SK-N-SH (cell line): ENCODE results near the gene CD5L. TPM values are rescaled to one million over a fixed set of nuclear protein-coding genes. Genes with fewer than 3 reads are reported as not detected.

ENCODE experiments used
- CTCF ChIA-PET: fragments of 300-600, 350-600 bp; formaldehyde crosslinking; extraction: SDS; loops from one replicate; lab custom pipeline; 2021; lab: Yijun Ruan, JAX
- POLR2A ChIA-PET: fragments of 350-600 bp; sonication (Branson Sonifier 250); formaldehyde crosslinking; extraction: SDS; loops from one replicate; lab custom pipeline; 2020; ENCODE audit warnings: antibody characterized with exemption, inconsistent platforms; lab: Yijun Ruan, JAX
- DNase-seq: peaks from one replicate; pipeline ENCODE4 v3.0.0; 2012
- H2AFZ ChIP-seq: fragments of 200-600 bp; sonication (generic); 2 replicates; pipeline ENCODE4 v1.8.1; 2016; ENCODE audit warnings: antibody characterized with exemption, mild to moderate bottlenecking, low read depth
- H3F3A ChIP-seq: fragments of 200-600 bp; sonication (generic); replicated peaks from 2 replicates; pipeline ENCODE3; 2016; ENCODE audit warnings: antibody characterized with exemption, mild to moderate bottlenecking; ENCODE audit not compliant: insufficient read depth
- H3K27ac ChIP-seq, 2 experiments: fragments of 200-500 bp in 1 of 2; fragments of 200-600 bp in 1 of 2; sonication (Bioruptor generic) in 1 of 2; sonication (generic), shearing (Covaris generic) in 1 of 2; 2 replicates each; pipeline versions ENCODE4 v1.5.1 to v1.6.1; 2014 to 2016; ENCODE audit warnings: low read depth in 2 of 2, inconsistent platforms in 1 of 2, low read length in 1 of 2, mild to moderate bottlenecking in 1 of 2, mixed read lengths in 1 of 2
- H3K27me3 ChIP-seq: fragments of 200-600 bp; sonication (generic), shearing (Covaris generic); 2 replicates; pipeline ENCODE4 v1.6.1; 2016; ENCODE audit warnings: mixed run types; ENCODE audit not compliant: insufficient read depth
- H3K36me3 ChIP-seq, 2 experiments: fragments of 200-500 bp in 1 of 2; fragments of 200-600 bp in 1 of 2; sonication (Bioruptor generic) in 1 of 2; sonication (generic) in 1 of 2; replicated peaks in 1 of 2; 2 replicates each; pipeline versions ENCODE3 to v1.5.1; 2014 to 2016; ENCODE audit warnings: low read length in 1 of 2, mild to moderate bottlenecking in 1 of 2; ENCODE audit not compliant: insufficient read depth in 2 of 2, control insufficient read depth in 1 of 2
- H3K4me1 ChIP-seq, 2 experiments: fragments of 200-500 bp in 1 of 2; fragments of 200-600 bp in 1 of 2; sonication (Bioruptor generic) in 1 of 2; sonication (generic), shearing (Covaris generic) in 1 of 2; 2 replicates each; pipeline versions ENCODE4 v1.5.1 to v1.6.1; 2014 to 2016; ENCODE audit warnings: low read depth in 1 of 2, low read length in 1 of 2, mixed run types in 1 of 2; ENCODE audit not compliant: insufficient read depth in 2 of 2, control insufficient read depth in 1 of 2
- H3K4me2 ChIP-seq: fragments of 200-600 bp; sonication (generic), shearing (Covaris generic); 2 replicates; pipeline ENCODE4 v1.6.1; 2017; ENCODE audit warnings: mixed run types
- H3K4me3 ChIP-seq, 2 experiments: fragments of 200-500 bp in 1 of 2; fragments of 200-600 bp in 1 of 2; sonication (Bioruptor generic) in 1 of 2; sonication (generic), shearing (Covaris generic) in 1 of 2; 2 replicates each; pipeline versions ENCODE4 v1.5.1 to v1.8.1; 2014 to 2016; ENCODE audit warnings: low read depth in 2 of 2, inconsistent platforms in 1 of 2, low read length in 1 of 2, mild to moderate bottlenecking in 1 of 2, mixed read lengths in 1 of 2, moderate library complexity in 1 of 2
- H3K79me2 ChIP-seq: fragments of 200-600 bp; sonication (generic); 2 replicates; pipeline ENCODE4 v1.8.1; 2017; ENCODE audit warnings: mild to moderate bottlenecking; ENCODE audit not compliant: insufficient read depth
- H3K9ac ChIP-seq: fragments of 200-600 bp; sonication (generic); 2 replicates; pipeline ENCODE4 v1.6.1; 2017; ENCODE audit warnings: mixed run types
- H3K9me2 ChIP-seq: fragments of 200-600 bp; sonication (generic); 2 replicates; pipeline ENCODE4 v1.6.1; 2017; ENCODE audit warnings: mixed run types
- H3K9me3 ChIP-seq: fragments of 200-600 bp; sonication (generic); 2 replicates; pipeline ENCODE4 v1.6.1; 2017; ENCODE audit warnings: mixed run types, mild to moderate bottlenecking, moderate library complexity
- H4K20me1 ChIP-seq: fragments of 200-600 bp; sonication (generic); 2 replicates; pipeline ENCODE4 v1.6.1; 2017; ENCODE audit warnings: mild to moderate bottlenecking, mixed run types; ENCODE audit not compliant: insufficient read depth
- ELF1 ChIP-seq: IDR thresholded peaks from 2 replicates; pipeline ENCODE4 v1.4.0; 2012
- FOSL2 ChIP-seq: IDR thresholded peaks from 2 replicates; pipeline ENCODE4 v1.4.0; 2012; ENCODE audit warnings: low read depth, mild to moderate bottlenecking, moderate library complexity, borderline replicate concordance
- GABPA ChIP-seq: IDR thresholded peaks from 2 replicates; pipeline ENCODE4 v1.4.0; 2012; ENCODE audit warnings: low read depth, mild to moderate bottlenecking
- GATA2 ChIP-seq: sonication (generic); formaldehyde crosslinking; IDR thresholded peaks from 2 replicates; pipeline ENCODE4 v1.5.0; 2020; ENCODE audit warnings: mild to moderate bottlenecking, missing genetic modification reagents
- MEF2A ChIP-seq: IDR thresholded peaks from 2 replicates; pipeline ENCODE4 v1.4.0; 2012; ENCODE audit warnings: low read depth, borderline replicate concordance
- NFIC ChIP-seq: IDR thresholded peaks from 2 replicates; pipeline ENCODE4 v1.4.0; 2012; ENCODE audit warnings: borderline replicate concordance
- RCOR1 ChIP-seq: fragments of 150-350 bp; IDR thresholded peaks from 2 replicates; pipeline ENCODE4 v1.6.1; 2017; ENCODE audit warnings: antibody characterized with exemption, low read length
- REST ChIP-seq: IDR thresholded peaks from 2 replicates; pipeline ENCODE4 v1.6.1; 2012; ENCODE audit warnings: mild to moderate bottlenecking, low read depth, low read length, moderate library complexity
- SMC3 ChIP-seq: IDR thresholded peaks from 2 replicates; pipeline ENCODE4 v1.6.1; 2012; ENCODE audit warnings: low read depth, low read length, improper control_type of control experiment
- TCF12 ChIP-seq: IDR thresholded peaks from 2 replicates; pipeline ENCODE4 v1.4.0; 2012
- USF1 ChIP-seq: IDR thresholded peaks from 2 replicates; pipeline ENCODE4 v1.4.0; 2012; ENCODE audit warnings: low read depth, borderline replicate concordance
- WGBS: methylation state at CpG from one replicate; pipeline ENCODE4 v1.1.6; 2017; ENCODE audit warnings: low lambda C conversion rate; 5-methylcytosine and 5-hydroxymethylcytosine counted together
- polyA plus RNA-seq, 3 experiments: library from polyadenylated mRNA; depleted of rRNA; stranded (reverse); fragments of >200 nt; gene quantifications; 2 replicates each; pipeline ENCODE4 v1.2.3, GENCODE V29; 2012
- TF ChIP-seq, protein P1 (sequence below): IDR thresholded peaks from 2 replicates; pipeline ENCODE4; 2012
- TF ChIP-seq, protein P2 (sequence below): fragments of 150-350 bp; IDR thresholded peaks from 2 replicates; pipeline ENCODE4 v1.6.1; 2016; ENCODE audit warnings: mild to moderate bottlenecking, low read depth, low read length
- TF ChIP-seq, protein P3 (sequence below): fragments of 150-350 bp; IDR thresholded peaks from 2 replicates; pipeline ENCODE4 v1.6.1; 2017; ENCODE audit warnings: antibody characterized with exemption, low read length, low read depth, borderline replicate concordance

CD5L gene
- polyA plus RNA-seq, 1 of the 3 experiments (the other 2 are of a cell fraction), result not detected

- WGBS, result 0% methylated on average over 1 of the region's 1 CpG
- H3K4me1 ChIP-seq, result no peaks in the 10 kb centered on the region
- no peak for DNase-seq
- H4K20me1 ChIP-seq, result no peaks in the 10 kb centered on the region
- H3K4me2 ChIP-seq, result no peak overlapping the region
- H3K9ac ChIP-seq, result no peak overlapping the region
- H2AFZ ChIP-seq, result no peak overlapping the region
- no peaks in the 10 kb centered on the region for H3K9me3 ChIP-seq
- no peak overlapping the region for H3K27ac ChIP-seq
- no peaks in the 10 kb centered on the region; the same call in none of the 2 replicates for H3K27me3 ChIP-seq
- no peak overlapping the region for H3K4me3 ChIP-seq
- H3K79me2 ChIP-seq, result no peaks in the 10 kb centered on the region
- CTCF ChIA-PET, result no interaction called here
- H3K36me3 ChIP-seq, result no peaks in the 10 kb centered on the region
- TF ChIP-seq ELF1 (no peak), MEF2A (no peak), GABPA (no peak), GATA2 (CRISPR knock-in tag) (no peak), FOSL2 (no peak), USF1 (no peak), RCOR1 (no peak), REST (no peak), NFIC (no peak), TCF12 (no peak), SMC3 (no peak)
- TF ChIP-seq, protein P1, sequence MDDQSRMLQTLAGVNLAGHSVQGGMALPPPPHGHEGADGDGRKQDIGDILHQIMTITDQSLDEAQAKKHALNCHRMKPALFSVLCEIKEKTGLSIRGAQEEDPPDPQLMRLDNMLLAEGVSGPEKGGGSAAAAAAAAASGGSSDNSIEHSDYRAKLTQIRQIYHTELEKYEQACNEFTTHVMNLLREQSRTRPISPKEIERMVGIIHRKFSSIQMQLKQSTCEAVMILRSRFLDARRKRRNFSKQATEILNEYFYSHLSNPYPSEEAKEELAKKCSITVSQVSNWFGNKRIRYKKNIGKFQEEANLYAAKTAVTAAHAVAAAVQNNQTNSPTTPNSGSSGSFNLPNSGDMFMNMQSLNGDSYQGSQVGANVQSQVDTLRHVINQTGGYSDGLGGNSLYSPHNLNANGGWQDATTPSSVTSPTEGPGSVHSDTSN, result no peak
- TF ChIP-seq, protein P2, sequence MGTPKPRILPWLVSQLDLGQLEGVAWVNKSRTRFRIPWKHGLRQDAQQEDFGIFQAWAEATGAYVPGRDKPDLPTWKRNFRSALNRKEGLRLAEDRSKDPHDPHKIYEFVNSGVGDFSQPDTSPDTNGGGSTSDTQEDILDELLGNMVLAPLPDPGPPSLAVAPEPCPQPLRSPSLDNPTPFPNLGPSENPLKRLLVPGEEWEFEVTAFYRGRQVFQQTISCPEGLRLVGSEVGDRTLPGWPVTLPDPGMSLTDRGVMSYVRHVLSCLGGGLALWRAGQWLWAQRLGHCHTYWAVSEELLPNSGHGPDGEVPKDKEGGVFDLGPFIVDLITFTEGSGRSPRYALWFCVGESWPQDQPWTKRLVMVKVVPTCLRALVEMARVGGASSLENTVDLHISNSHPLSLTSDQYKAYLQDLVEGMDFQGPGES, result no peak
- TF ChIP-seq, protein P3, sequence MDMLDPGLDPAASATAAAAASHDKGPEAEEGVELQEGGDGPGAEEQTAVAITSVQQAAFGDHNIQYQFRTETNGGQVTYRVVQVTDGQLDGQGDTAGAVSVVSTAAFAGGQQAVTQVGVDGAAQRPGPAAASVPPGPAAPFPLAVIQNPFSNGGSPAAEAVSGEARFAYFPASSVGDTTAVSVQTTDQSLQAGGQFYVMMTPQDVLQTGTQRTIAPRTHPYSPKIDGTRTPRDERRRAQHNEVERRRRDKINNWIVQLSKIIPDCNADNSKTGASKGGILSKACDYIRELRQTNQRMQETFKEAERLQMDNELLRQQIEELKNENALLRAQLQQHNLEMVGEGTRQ, result no peak
- no peaks in the 10 kb centered on the region for H3F3A ChIP-seq
- H3K9me2 ChIP-seq, result no peaks in the 10 kb centered on the region
- POLR2A ChIA-PET, result no interaction called here
These were observed 41.6 kb downstream of the CD5L start for GRCh38 chr1:157799996-157800395.
